Sigmoid colon (tissue), 3 donors: ENCODE data around the gene FXYD3.

ENCODE experiments used
- CTCF ChIP-seq, 4 experiments: fragments of 450-650 bp in 3 of 4; fragments of 200-600 bp in 1 of 4; IDR thresholded peaks; one replicate each; pipeline ENCODE4 v1.5.1; 2016 to 2019; ENCODE audit warnings: antibody characterized with exemption in 4 of 4, mild to moderate bottlenecking in 3 of 4, moderate library complexity in 2 of 4
- POLR2A ChIP-seq, 2 donors: fragments of 450-650 bp; IDR thresholded peaks; one replicate each; pipeline ENCODE4 v1.6.1; 2016; ENCODE audit warnings: antibody characterized with exemption in 2 of 2, mild to moderate bottlenecking in 2 of 2, moderate library complexity in 2 of 2

GRCh38 chr19:35105047-35105410 is 10.6 kb upstream of the FXYD3 start:
- TF ChIP-seq CTCF (IDR thresholded peaks at IDR 0.05): no peak
- TF ChIP-seq POLR2A (IDR thresholded peaks at IDR 0.05): no peak
